HG02840 (cell line): Measurements from ENCODE around the gene SCML1.

Experiments used
- ATAC-seq: cut with Tn5 transposase; IDR thresholded peaks from one replicate; pipeline ENCODE4 v1.9.1; 2021; ENCODE audit warnings: mild to moderate bottlenecking, moderate library complexity, moderate number of reproducible peaks; ENCODE audit not compliant: unreplicated experiment, low FRiP score

Gene SCML1

DNA sequence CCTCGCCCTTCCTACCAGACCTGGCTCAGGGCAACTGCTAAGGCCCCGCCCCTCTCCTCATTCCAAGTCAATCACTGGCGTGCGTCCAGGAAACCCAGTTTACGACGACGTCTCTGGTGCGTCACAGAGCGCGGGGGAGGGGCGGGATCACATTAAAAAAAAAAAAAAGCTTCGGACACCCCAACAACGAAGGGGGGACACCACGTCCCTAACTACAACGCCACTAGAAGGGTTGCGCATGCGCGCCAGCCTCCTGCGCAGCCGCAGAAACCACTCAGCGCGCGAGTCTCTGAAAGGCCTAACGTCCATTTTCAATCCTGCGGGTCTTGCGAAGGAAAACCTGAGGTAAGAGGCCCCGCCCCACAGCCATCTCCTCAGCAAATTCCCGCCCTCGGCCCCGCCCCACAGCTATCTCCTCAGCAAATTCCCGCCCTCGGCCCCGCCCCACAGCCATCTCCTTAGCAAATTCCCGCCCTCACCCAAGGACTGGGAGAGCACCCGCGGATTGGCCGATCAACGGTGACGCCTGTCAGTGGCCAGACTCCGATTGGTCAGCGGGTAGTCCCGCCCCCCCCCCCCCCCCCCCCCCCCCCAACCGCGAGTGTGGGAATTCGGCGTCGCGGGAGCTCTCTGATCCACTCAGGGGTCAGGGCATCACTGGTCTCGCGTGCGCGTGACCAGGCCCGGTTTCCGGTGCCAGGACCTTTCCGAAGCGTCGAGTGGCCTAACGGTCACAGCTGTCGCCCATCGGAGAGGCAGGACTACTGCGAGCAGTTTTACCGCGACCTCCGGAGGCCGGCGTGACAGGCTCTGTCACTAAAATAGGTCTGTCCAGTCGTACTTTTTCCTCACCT, at the start of gene SCML1:
TSS of gene SCML1 (plus strand) at position 638 of the 854 bp plus-strand sequence. CDS start 6,694 bp downstream, outside the sequence.
- ATAC-seq, result peak; percentile 59

GRCh38 chrX:17687648-17688047, 49.6 kb upstream of the SCML1 start:
- no peak for ATAC-seq

DNA sequence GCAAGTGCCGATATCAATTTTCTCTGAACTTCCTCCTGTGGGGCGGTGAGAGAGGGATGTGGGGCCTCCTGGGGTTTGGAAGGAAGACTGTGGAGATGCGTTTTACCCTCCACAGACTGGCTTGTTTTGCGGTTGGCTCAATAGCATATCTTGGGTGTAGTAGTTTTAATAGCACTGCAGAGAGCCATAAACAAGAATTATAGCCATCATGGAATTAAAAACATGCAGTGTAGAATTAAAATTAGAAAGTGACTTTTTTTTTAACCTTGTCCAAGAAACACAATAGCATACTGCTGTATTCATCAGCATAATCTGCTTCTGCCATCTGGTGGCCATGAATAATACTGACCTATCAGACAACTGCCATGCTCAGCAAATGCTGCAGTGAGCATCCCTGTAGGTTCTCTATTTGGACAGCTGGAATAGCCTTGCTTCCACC, 47.3 kb upstream of the SCML1 start:
- no peak for ATAC-seq

- no peak for ATAC-seq
These were observed 44.5 kb upstream of the SCML1 start for GRCh38 chrX:17692709-17693346.

DNA sequence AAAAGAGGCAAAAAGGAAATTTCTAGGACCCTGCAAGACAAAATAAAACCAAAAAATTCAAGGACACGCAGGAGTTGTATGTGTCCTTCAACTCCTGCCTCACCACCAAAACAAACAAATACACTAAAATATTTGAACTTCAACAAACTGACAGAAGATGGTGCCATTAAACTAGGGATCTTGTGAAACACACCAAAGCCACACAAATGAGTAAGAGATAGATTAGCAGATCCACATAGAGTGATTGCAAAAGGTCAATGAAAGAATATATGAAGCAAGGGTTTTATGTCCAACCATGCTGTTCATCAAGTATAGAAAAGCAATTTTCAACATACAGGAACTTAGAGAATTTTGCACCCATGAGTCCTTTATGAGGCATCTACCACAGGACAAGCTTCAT, 40.1 kb upstream of the SCML1 start:
- ATAC-seq, result no peak

DNA sequence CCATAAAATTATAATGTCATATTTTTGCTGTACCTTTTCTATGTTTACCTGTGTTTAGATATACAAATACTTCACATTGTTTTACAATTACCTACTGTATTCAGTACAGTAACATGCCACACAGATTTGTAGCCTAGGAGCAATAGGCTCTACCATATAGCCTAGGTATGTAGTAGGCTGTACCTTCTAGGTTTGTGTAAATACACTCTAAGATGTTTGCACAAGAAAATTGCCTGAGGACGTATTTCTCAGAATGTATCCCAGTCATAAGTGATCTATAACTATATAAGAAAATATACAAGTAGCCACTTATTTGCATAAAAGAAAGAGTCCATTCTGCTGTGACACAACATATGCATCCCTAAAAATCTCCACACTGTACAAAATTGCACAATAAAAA, 36.3 kb upstream of the SCML1 start:
- ATAC-seq, result no peak

GRCh38 chrX:17703201-17703600, 34.1 kb upstream of the SCML1 start:
- ATAC-seq, result no peak

DNA sequence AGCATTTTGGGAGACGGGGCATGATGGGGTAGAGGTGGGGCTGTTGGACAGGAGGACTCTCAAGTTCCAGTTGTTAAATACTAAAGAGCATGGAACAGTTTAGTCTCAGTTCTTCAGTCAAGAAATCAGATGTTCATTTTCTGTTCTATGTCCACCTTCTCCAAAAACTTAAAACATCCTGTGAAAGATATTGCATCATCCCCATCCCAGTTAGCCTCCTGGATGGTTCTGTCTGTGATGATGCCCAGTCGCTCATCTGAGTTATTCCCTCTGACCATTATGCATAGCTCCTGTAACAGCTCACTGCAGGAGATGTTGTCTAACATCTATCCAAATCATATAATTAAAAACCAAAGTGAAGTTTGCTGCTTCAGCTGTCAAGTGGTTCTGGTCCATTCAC, 32.1 kb upstream of the SCML1 start:
- no peak for ATAC-seq

DNA sequence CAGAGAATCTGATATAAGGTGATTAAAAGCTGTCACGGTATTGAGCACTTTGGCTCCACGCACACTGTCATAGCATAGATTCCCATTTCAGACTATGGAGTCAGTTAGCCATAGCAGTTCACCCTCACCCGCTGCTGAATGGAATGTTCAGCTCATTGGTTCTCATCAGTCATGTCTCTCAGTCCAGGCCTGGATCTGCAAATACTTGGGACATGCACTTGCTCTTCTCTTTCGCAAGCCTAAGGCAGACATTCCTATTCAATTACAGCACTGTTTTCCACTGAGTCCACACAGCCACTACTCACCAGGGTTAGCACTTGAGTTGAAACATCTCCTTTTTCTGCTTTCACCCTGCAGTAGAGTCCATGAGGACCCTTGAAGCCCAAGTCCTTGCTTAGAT, 30.6 kb upstream of the SCML1 start:
- no peak for ATAC-seq

DNA sequence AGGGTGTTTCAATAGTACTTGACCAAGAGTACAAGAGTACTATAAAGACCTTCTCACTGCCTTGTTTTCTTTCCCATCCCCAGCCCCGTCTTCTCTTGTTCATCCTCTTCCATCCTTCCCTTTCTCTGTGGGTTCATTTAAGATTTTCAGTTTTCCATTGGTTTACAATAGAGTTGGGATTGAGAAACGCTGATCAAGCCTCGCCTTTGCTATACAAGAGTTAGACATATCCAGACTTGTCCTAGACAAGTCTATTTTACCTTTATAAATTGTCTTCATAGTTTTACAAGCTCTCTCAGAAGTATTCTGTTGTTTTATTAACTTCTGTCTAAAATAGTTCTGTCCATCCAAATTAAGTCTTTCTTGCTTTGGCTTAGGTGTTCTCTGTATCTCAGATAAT, 29.6 kb upstream of the SCML1 start:
- ATAC-seq, result no peak

GRCh38 chrX:17710871-17711301, 26.4 kb upstream of the SCML1 start:
- ATAC-seq, result no peak

GRCh38 chrX:17713288-17713687, 24.0 kb upstream of the SCML1 start:
- no peak for ATAC-seq

- no peak for ATAC-seq
These were observed 18.6 kb upstream of the SCML1 start for GRCh38 chrX:17718649-17719165.

GRCh38 chrX:17719711-17720110, 17.6 kb upstream of the SCML1 start:
- no peak for ATAC-seq

DNA sequence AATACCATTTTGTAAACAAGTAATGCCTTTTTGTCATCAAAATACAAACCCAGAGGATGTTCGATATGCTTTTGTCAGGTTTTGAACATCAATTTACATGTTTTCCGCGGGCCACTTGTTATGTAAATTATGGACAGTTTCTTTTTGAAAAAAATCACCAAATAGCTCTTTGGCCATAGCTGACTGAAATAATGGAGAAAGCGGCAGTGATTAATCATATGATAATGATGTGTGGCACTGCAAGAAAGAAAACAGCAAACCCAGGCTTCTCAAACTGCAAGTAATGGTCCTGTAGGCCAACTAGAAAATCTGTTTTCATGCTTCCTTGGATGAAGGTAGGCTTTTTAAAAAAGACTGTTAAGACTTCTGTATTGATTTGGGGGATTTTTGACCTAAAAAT, 15.6 kb upstream of the SCML1 start:
- ATAC-seq, result no peak

DNA sequence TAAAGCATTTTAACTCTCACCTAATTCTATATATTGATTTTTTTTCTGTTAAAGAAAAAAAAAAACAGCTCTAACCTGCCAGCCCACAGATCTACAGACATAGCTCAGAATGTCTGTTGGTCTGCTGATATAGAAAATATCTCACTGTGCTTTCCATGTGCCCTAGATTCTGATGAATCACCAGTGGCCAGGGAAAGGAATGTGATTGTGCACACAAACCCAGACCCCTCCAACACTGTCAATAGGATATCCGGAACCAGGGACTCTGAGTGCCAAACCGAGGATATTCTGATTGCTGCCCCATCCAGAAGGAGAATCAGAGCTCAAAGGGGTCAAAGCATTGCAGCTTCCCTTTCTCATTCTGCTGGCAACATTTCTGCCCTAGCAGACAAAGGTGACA, 12.1 kb upstream of the SCML1 start:
- ATAC-seq, result no peak

DNA sequence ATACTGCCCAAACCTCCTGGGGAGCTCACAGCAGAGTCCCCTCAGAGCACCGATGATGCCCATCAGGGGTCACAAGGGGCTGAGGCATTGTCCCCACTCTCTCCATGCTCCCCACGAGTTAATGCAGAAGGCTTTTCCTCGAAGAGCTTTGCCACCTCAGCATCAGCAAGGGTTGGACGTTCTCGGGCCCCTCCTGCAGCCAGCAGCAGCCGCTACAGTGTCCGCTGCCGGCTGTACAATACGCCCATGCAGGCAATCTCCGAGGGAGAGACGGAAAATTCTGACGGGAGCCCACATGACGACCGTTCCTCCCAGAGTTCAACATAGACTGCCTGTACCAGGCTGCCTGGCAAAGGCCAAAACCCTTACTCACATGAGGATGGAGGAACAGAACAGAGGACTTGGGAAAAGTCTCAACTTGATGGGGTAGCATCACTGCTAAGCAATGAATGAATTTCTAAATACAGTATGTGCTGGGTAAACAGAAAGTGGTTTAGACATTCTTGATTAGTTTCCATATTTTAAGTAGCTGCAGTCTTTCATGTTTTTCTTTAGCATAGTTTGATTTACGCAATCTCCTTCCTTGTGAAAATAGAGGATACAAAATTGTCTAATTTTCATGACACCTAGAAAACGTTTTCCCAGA, 5.0 kb upstream of the SCML1 start:
- ATAC-seq, result no peak

GRCh38 chrX:17735406-17735805, 1.9 kb upstream of the SCML1 start:
- ATAC-seq, result no peak

GRCh38 chrX:17736478-17736855, 826 bp upstream of the SCML1 start:
- no peak for ATAC-seq

DNA sequence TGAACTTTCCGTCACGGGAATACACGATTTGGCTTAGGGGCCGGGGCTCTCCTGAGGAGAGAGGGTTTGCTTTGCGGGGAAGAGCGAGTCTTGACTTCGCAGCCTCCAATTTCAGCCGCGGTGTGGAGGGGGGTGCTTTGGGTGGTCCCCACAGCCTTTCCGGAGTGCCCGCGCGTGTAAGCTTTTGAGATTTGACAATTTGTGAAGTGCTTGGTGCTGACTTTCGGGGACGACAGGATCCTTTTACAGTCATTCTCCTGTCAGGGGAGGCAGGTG, 355 bp downstream of the SCML1 start:
- ATAC-seq, result no peak

DNA sequence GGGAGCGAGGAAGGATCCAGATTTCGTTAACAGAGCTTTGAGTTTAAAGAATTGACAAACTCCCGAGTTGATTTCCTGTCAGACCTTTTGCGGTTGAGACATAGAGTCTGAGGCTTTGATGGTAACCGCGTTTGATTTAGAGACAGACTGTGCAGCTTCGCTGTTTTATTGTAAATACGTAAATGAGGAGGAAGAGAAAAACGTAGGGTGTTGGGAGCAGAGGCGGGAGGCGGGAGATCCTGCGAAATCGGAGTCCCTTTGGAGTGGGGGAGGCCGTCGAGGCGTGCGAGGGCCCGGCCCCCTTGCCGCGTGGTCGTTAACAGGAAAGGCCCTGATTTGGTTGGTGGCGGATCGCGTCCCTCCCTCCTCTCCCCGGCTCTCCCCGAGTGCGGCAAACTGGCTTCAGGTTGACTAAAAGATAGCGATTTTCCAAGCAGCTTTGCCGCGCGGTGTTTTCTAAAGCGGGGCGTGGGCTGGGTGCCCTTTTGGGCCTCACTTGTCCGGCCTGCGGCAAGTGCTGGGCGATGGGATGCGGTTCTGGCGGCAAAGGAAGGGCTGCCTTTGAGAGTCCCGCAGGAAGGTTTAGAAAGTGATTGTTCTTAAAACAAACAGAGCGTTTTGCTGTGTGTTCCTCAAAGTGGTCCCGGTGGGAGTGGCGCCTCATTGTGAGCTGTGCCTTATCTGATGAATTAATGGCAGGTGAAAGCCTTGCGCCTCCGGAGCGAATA, 857 bp downstream of the SCML1 start:
- ATAC-seq, result no peak
